Measurements from ENCODE around the gene R3HDM2.
"Not testable (repeated sequence)": the region's sequence is repeated elsewhere in the genome, so short reads cannot be mapped to it uniquely, and the experiment has no call there.

R3HDM2 gene

GRCh38 chr12:57441393-57441792 lies 10.6 kb upstream of the R3HDM2 start:
- H3K9ac ChIP-seq (ENCODE audit: low read depth in 1 of 2, low read length in 2 of 2), result not testable (repeated sequence)

GRCh38 chr12:57439762-57440266 lies 9.0 kb upstream of the R3HDM2 start:
- no peak overlapping the region for H3K27ac ChIP-seq (ENCODE audit: low read depth, low read length)
- H3K9ac ChIP-seq (ENCODE audit: low read depth in 1 of 2, low read length in 2 of 2), result no peak overlapping the region

More at GRCh38 chr12:57441393-57441792, 10.6 kb upstream of the R3HDM2 start:
- H3K27ac ChIP-seq (ENCODE audit: low read depth, low read length); H3K4me1 ChIP-seq (ENCODE audit: control insufficient read depth in 1 of 2, insufficient read depth in 2 of 2, low read length in 2 of 2); H3K9me3 ChIP-seq (ENCODE audit: control insufficient read depth in 1 of 2, low read length in 2 of 2); H3K36me3 ChIP-seq (ENCODE audit: control insufficient read depth in 1 of 2, insufficient read depth in 2 of 2, low read length in 2 of 2); H3K27me3 ChIP-seq (ENCODE audit: control insufficient read depth in 1 of 2, insufficient read depth in 2 of 2, low read length in 2 of 2); H3K4me3 ChIP-seq (ENCODE audit: low read depth in 1 of 2, low read length in 2 of 2): not testable (repeated sequence)

GRCh38 chr12:57438400-57438799 lies 7.6 kb upstream of the R3HDM2 start:
- no peaks in the 10 kb centered on the region for H3K36me3 ChIP-seq (ENCODE audit: control insufficient read depth in 1 of 2, insufficient read depth in 2 of 2, low read length in 2 of 2)
- H3K9ac ChIP-seq (ENCODE audit: low read depth in 1 of 2, low read length in 2 of 2), result no peak overlapping the region
- H3K27ac ChIP-seq (ENCODE audit: low read depth, low read length), result no peak overlapping the region
- H3K9me3 ChIP-seq (ENCODE audit: control insufficient read depth in 1 of 2, low read length in 2 of 2), result no peaks in the 10 kb centered on the region
- H3K4me3 ChIP-seq (ENCODE audit: low read depth in 1 of 2, low read length in 2 of 2), result no peak overlapping the region
- H3K27me3 ChIP-seq (ENCODE audit: control insufficient read depth in 1 of 2, insufficient read depth in 2 of 2, low read length in 2 of 2), result no peaks in the 10 kb centered on the region
- peaks cover 0 to 4% of the 10 kb centered on the region in 2 donors for H3K4me1 ChIP-seq (ENCODE audit: control insufficient read depth in 1 of 2, insufficient read depth in 2 of 2, low read length in 2 of 2)

More at GRCh38 chr12:57439762-57440266, 9.0 kb upstream of the R3HDM2 start:
- no peak overlapping the region for H3K4me3 ChIP-seq (ENCODE audit: low read depth in 1 of 2, low read length in 2 of 2)
- peaks cover 0 to under 1% of the 10 kb centered on the region in 2 donors for H3K4me1 ChIP-seq (ENCODE audit: control insufficient read depth in 1 of 2, insufficient read depth in 2 of 2, low read length in 2 of 2)
- no peaks in the 10 kb centered on the region for H3K36me3 ChIP-seq (ENCODE audit: control insufficient read depth in 1 of 2, insufficient read depth in 2 of 2, low read length in 2 of 2)
- no peaks in the 10 kb centered on the region for H3K9me3 ChIP-seq (ENCODE audit: control insufficient read depth in 1 of 2, low read length in 2 of 2)
- H3K27me3 ChIP-seq (ENCODE audit: control insufficient read depth in 1 of 2, insufficient read depth in 2 of 2, low read length in 2 of 2), result no peaks in the 10 kb centered on the region

GRCh38 chr12:57435293-57435692 lies 4.5 kb upstream of the R3HDM2 start:
- H3K27ac ChIP-seq (ENCODE audit: low read depth, low read length), result no peak overlapping the region
- no peak overlapping the region for H3K4me3 ChIP-seq (ENCODE audit: low read depth in 1 of 2, low read length in 2 of 2)
- peaks cover 0 to 9% of the 10 kb centered on the region in 2 donors for H3K4me1 ChIP-seq (ENCODE audit: control insufficient read depth in 1 of 2, insufficient read depth in 2 of 2, low read length in 2 of 2)
- H3K9ac ChIP-seq (ENCODE audit: low read depth in 1 of 2, low read length in 2 of 2), result no peak overlapping the region
- no peaks in the 10 kb centered on the region for H3K9me3 ChIP-seq (ENCODE audit: control insufficient read depth in 1 of 2, low read length in 2 of 2)
- no peaks in the 10 kb centered on the region for H3K36me3 ChIP-seq (ENCODE audit: control insufficient read depth in 1 of 2, insufficient read depth in 2 of 2, low read length in 2 of 2)
- H3K27me3 ChIP-seq (ENCODE audit: control insufficient read depth in 1 of 2, insufficient read depth in 2 of 2, low read length in 2 of 2), result no peaks in the 10 kb centered on the region

- no peaks in the 10 kb centered on the region for H3K27me3 ChIP-seq (ENCODE audit: control insufficient read depth in 1 of 2, insufficient read depth in 2 of 2, low read length in 2 of 2)
- H3K9ac ChIP-seq (ENCODE audit: low read depth in 1 of 2, low read length in 2 of 2), result no peak within 1 kb of the TSS
- H3K9me3 ChIP-seq (ENCODE audit: control insufficient read depth in 1 of 2, low read length in 2 of 2), result no peaks in the 10 kb centered on the region
- H3K4me1 ChIP-seq (ENCODE audit: control insufficient read depth in 1 of 2, insufficient read depth in 2 of 2, low read length in 2 of 2), result peaks cover 4 to 13% of the 10 kb centered on the region in 2 donors
- no peak within 1 kb of the TSS for H3K27ac ChIP-seq (ENCODE audit: low read depth, low read length)
- H3K36me3 ChIP-seq (ENCODE audit: control insufficient read depth in 1 of 2, insufficient read depth in 2 of 2, low read length in 2 of 2), result no peaks in the 10 kb centered on the region
- no peak within 1 kb of the TSS for H3K4me3 ChIP-seq (ENCODE audit: low read depth in 1 of 2, low read length in 2 of 2)
Observed at GRCh38 chr12:57434517-57435223, 3.8 kb upstream of the R3HDM2 start, which contains the start of gene INHBC. Gene INHBC (plus strand): TSS chr12:57434784. CDS start chr12:57434887, 103 bp downstream.

GRCh38 chr12:57433370-57433769 lies 2.5 kb upstream of the R3HDM2 start:
- Histone ChIP-seq H3K4me1 (ENCODE audit: control insufficient read depth in 1 of 2, insufficient read depth in 2 of 2, low read length in 2 of 2) (peaks cover 10 to 18% of the 10 kb centered on the region in 2 donors), H3K36me3 (ENCODE audit: control insufficient read depth in 1 of 2, insufficient read depth in 2 of 2, low read length in 2 of 2) (no peaks in the 10 kb centered on the region), H3K4me3 (ENCODE audit: low read depth in 1 of 2, low read length in 2 of 2) (no peak overlapping the region), H3K9me3 (ENCODE audit: control insufficient read depth in 1 of 2, low read length in 2 of 2) (no peaks in the 10 kb centered on the region), H3K27ac (ENCODE audit: low read depth, low read length) (no peak overlapping the region), H3K9ac (ENCODE audit: low read depth in 1 of 2, low read length in 2 of 2) (no peak overlapping the region), H3K27me3 (ENCODE audit: control insufficient read depth in 1 of 2, insufficient read depth in 2 of 2, low read length in 2 of 2) (no peaks in the 10 kb centered on the region)

GRCh38 chr12:57431654-57432188 lies 878 bp upstream of the R3HDM2 start:
- Histone ChIP-seq H3K9me3 (ENCODE audit: control insufficient read depth in 1 of 2, low read length in 2 of 2) (no peaks in the 10 kb centered on the region), H3K4me3 (ENCODE audit: low read depth in 1 of 2, low read length in 2 of 2) (peak overlapping the region; percentile 75 to 77), H3K36me3 (ENCODE audit: control insufficient read depth in 1 of 2, insufficient read depth in 2 of 2, low read length in 2 of 2) (no peaks in the 10 kb centered on the region), H3K27me3 (ENCODE audit: control insufficient read depth in 1 of 2, insufficient read depth in 2 of 2, low read length in 2 of 2) (no peaks in the 10 kb centered on the region), H3K9ac (ENCODE audit: low read depth in 1 of 2, low read length in 2 of 2) (peak overlapping the region; percentile 73 to 87), H3K27ac (ENCODE audit: low read depth, low read length) (no peak overlapping the region), H3K4me1 (ENCODE audit: control insufficient read depth in 1 of 2, insufficient read depth in 2 of 2, low read length in 2 of 2) (peaks cover 10 to 18% of the 10 kb centered on the region in 2 donors)

- peak overlapping the region; percentile 79 to 87 for H3K9ac ChIP-seq (ENCODE audit: low read depth in 1 of 2, low read length in 2 of 2)
Observed at GRCh38 chr12:57430112-57430930, 522 bp downstream of the R3HDM2 start.

GRCh38 chr12:57429473-57430111 lies 1.3 kb downstream of the R3HDM2 start:
- Histone ChIP-seq H3K9ac (ENCODE audit: low read depth in 1 of 2, low read length in 2 of 2) (peak overlapping the region; percentile 75 to 79), H3K4me3 (ENCODE audit: low read depth in 1 of 2, low read length in 2 of 2) (peak overlapping the region; percentile 77 to 84), H3K27ac (ENCODE audit: low read depth, low read length) (peak overlapping the region; percentile 78), H3K36me3 (ENCODE audit: control insufficient read depth in 1 of 2, insufficient read depth in 2 of 2, low read length in 2 of 2) (no peaks in the 10 kb centered on the region), H3K9me3 (ENCODE audit: control insufficient read depth in 1 of 2, low read length in 2 of 2) (no peaks in the 10 kb centered on the region), H3K4me1 (ENCODE audit: control insufficient read depth in 1 of 2, insufficient read depth in 2 of 2, low read length in 2 of 2) (peaks cover 10 to 15% of the 10 kb centered on the region in 2 donors), H3K27me3 (ENCODE audit: control insufficient read depth in 1 of 2, insufficient read depth in 2 of 2, low read length in 2 of 2) (no peaks in the 10 kb centered on the region)

More at GRCh38 chr12:57430112-57430930, 522 bp downstream of the R3HDM2 start:
- peak overlapping the region; percentile 82 for H3K27ac ChIP-seq (ENCODE audit: low read depth, low read length)
- H3K4me1 ChIP-seq (ENCODE audit: control insufficient read depth in 1 of 2, insufficient read depth in 2 of 2, low read length in 2 of 2), result peaks cover 10 to 18% of the 10 kb centered on the region in 2 donors
- no peaks in the 10 kb centered on the region for H3K36me3 ChIP-seq (ENCODE audit: control insufficient read depth in 1 of 2, insufficient read depth in 2 of 2, low read length in 2 of 2)
- H3K9me3 ChIP-seq (ENCODE audit: control insufficient read depth in 1 of 2, low read length in 2 of 2), result no peaks in the 10 kb centered on the region
- peak overlapping the region; percentile 77 to 84 for H3K4me3 ChIP-seq (ENCODE audit: low read depth in 1 of 2, low read length in 2 of 2)
- H3K27me3 ChIP-seq (ENCODE audit: control insufficient read depth in 1 of 2, insufficient read depth in 2 of 2, low read length in 2 of 2), result no peaks in the 10 kb centered on the region
